Measurements from ENCODE around the gene RAD1. TPM values are rescaled to one million over a fixed set of nuclear protein-coding genes. Genes with fewer than 3 reads are reported as not detected.

The RAD1 gene
- 26.0 and 42.0 TPM in 2 replicates for total RNA-seq

GRCh38 chr5:34915139-34915855, at the start of gene RAD1, which contains the start of gene BRIX1:
RAD1 (minus strand) TSS chr5:34915504; CDS start chr5:34914892, 612 bp downstream.
BRIX1 (plus strand) TSS chr5:34915711; CDS start chr5:34915739, 28 bp downstream.

GRCh38 chr5:34929134-34929719, 13.9 kb upstream of the RAD1 start, which contains the start of gene DNAJC21:
DNAJC21 (plus strand) TSS chr5:34929559; CDS start chr5:34929820, 261 bp downstream.

Other genes starting within 250 kb of the RAD1 start
- gene TTC23L, start 76.3 kb downstream of the RAD1 start, total RNA-seq, result under 0.01 and 0.87 TPM in 2 replicates
- gene BRIX1, start 207 bp upstream of the RAD1 start, total RNA-seq, result 20.0 and 32.3 TPM in 2 replicates
- 33.2 and 37.2 TPM in 2 replicates for gene DNAJC21, start 14.1 kb upstream of the RAD1 start, total RNA-seq
- gene AGXT2, start 132.4 kb upstream of the RAD1 start, total RNA-seq, result 0.17 TPM in 1 of 2 replicates, not detected in the other

All from smooth muscle cell of trachea (primary cell).